Stimulated activated naive B cell treated with anti-CD40 and anti-IgM and Interleukin-4, amounts not matched to agents 10 μg/mL and 1 μg/mL and 100 μg/mL, for 72 hours (primary cell): Measurements from ENCODE around the gene GDPD3.

Experiments
- ATAC-seq, 2 donors: fragments of 150-1000 bp; cut with Tn5 transposase; replicated peaks; 2 replicates each; pipeline ENCODE4 v1.10.0; 2021; ENCODE audit warnings: moderate library complexity in 1 of 2
- DNase-seq: peaks from one replicate; pipeline ENCODE4 v3.0.0; 2021
- H3K27ac Mint-ChIP-seq: one replicate; pipeline ENCODE4 v1.8.0; 2022; ENCODE audit warnings: mild to moderate bottlenecking, mixed read lengths
- H3K27me3 Mint-ChIP-seq, 2 donors: one replicate each; pipeline ENCODE4 v1.8.0; 2022; ENCODE audit warnings: mixed read lengths in 2 of 2
- H3K36me3 Mint-ChIP-seq, 2 donors: one replicate each; pipeline ENCODE4 v1.8.0; 2022; ENCODE audit warnings: mixed read lengths in 2 of 2, mild to moderate bottlenecking in 1 of 2
- H3K4me1 Mint-ChIP-seq, 2 donors: one replicate each; pipeline ENCODE4 v1.8.0; 2022; ENCODE audit warnings: mixed read lengths in 2 of 2, mild to moderate bottlenecking in 1 of 2
- H3K4me3 Mint-ChIP-seq, 2 donors: one replicate each; pipeline ENCODE4 v1.8.0; 2022; ENCODE audit warnings: mild to moderate bottlenecking in 2 of 2, mixed read lengths in 2 of 2, moderate library complexity in 1 of 2
- H3K9me3 Mint-ChIP-seq, 2 donors: one replicate each; pipeline ENCODE4 v1.8.0; 2022; ENCODE audit warnings: mixed read lengths in 2 of 2, mild to moderate bottlenecking in 1 of 2

GDPD3 gene

GRCh38 chr16:30068333-30068732, 45.0 kb downstream of the GDPD3 start:
- Mint-ChIP-seq H3K4me3 (peak overlapping the region in 1 of 2 donors; percentile 29), H3K4me1 (peaks cover 26 to 47% of the 10 kb centered on the region in 2 donors), H3K9me3 (no peaks in the 10 kb centered on the region), H3K27me3 (no peaks in the 10 kb centered on the region), H3K27ac (peak overlapping the region; percentile 62), H3K36me3 (peaks cover 55 to 66% of the 10 kb centered on the region in 2 donors)
- ATAC-seq (no peak), DNase-seq (no peak)

GRCh38 chr16:30067584-30067916, 45.8 kb downstream of the GDPD3 start:
- H3K4me3 Mint-ChIP-seq, result peak overlapping the region; percentile 89 to 95
- DNase-seq, result no peak
- H3K9me3 Mint-ChIP-seq, result no peaks in the 10 kb centered on the region
- H3K4me1 Mint-ChIP-seq, result peaks cover 27 to 48% of the 10 kb centered on the region in 2 donors
- H3K36me3 Mint-ChIP-seq, result peaks cover 55 to 65% of the 10 kb centered on the region in 2 donors
- H3K27ac Mint-ChIP-seq, result peak overlapping the region; percentile 99
- ATAC-seq, result no peak
- no peaks in the 10 kb centered on the region for H3K27me3 Mint-ChIP-seq

GRCh38 chr16:30066761-30067583, 46.4 kb downstream of the GDPD3 start:
- no peaks in the 10 kb centered on the region for H3K27me3 Mint-ChIP-seq

GRCh38 chr16:30065943-30066760, 47.2 kb downstream of the GDPD3 start:
- DNase-seq (no peak), ATAC-seq (no peak)
- H3K9me3 Mint-ChIP-seq, result no peaks in the 10 kb centered on the region
- peak overlapping the region; percentile 89 to 95 for H3K4me3 Mint-ChIP-seq
- no peaks in the 10 kb centered on the region for H3K27me3 Mint-ChIP-seq
- H3K27ac Mint-ChIP-seq, result peak overlapping the region; percentile 99
- peaks cover 28 to 49% of the 10 kb centered on the region in 2 donors for H3K4me1 Mint-ChIP-seq
- peaks cover 46 to 55% of the 10 kb centered on the region in 2 donors for H3K36me3 Mint-ChIP-seq

More at GRCh38 chr16:30066761-30067583, 46.4 kb downstream of the GDPD3 start:
- Mint-ChIP-seq H3K27ac (peak overlapping the region; percentile 99), H3K4me1 (peaks cover 27 to 48% of the 10 kb centered on the region in 2 donors), H3K9me3 (no peaks in the 10 kb centered on the region), H3K36me3 (peaks cover 53 to 61% of the 10 kb centered on the region in 2 donors), H3K4me3 (peak overlapping the region; percentile 89 to 95)
- no peak for ATAC-seq
- DNase-seq, result no peak

GRCh38 chr16:30065102-30065942, 48.0 kb downstream of the GDPD3 start, which contains the start of gene ALDOA:
Gene ALDOA, plus strand, starts transcription at chr16:30065760. Its CDS starts 1,138 bp downstream, at chr16:30066898.
- peak within 1 kb of the TSS; percentile 99 for H3K27ac Mint-ChIP-seq
- H3K4me1 Mint-ChIP-seq, result peaks cover 34 to 54% of the 10 kb centered on the region in 2 donors
- no peaks in the 10 kb centered on the region for H3K27me3 Mint-ChIP-seq
- peak; percentile 85 to 88 for ATAC-seq
- peak within 1 kb of the TSS; percentile 89 to 95 for H3K4me3 Mint-ChIP-seq
- no peaks in the 10 kb centered on the region for H3K9me3 Mint-ChIP-seq
- peaks cover 39 to 53% of the 10 kb centered on the region in 2 donors for H3K36me3 Mint-ChIP-seq
- peak; percentile 95 for DNase-seq

GRCh38 chr16:30064729-30065101, 48.6 kb downstream of the GDPD3 start:
- peaks cover 35 to 47% of the 10 kb centered on the region in 2 donors for H3K36me3 Mint-ChIP-seq

GRCh38 chr16:30063893-30064728, 49.2 kb downstream of the GDPD3 start:
- no peaks in the 10 kb centered on the region for H3K27me3 Mint-ChIP-seq
- peaks cover 29 to 41% of the 10 kb centered on the region in 2 donors for H3K36me3 Mint-ChIP-seq
- peak overlapping the region; percentile 89 to 95 for H3K4me3 Mint-ChIP-seq
- H3K4me1 Mint-ChIP-seq, result peaks cover 29 to 42% of the 10 kb centered on the region in 2 donors
- H3K9me3 Mint-ChIP-seq, result no peaks in the 10 kb centered on the region
- H3K27ac Mint-ChIP-seq, result peak overlapping the region; percentile 99
- ATAC-seq (peak; percentile 49 to 51), DNase-seq (peak; percentile 67)

More at GRCh38 chr16:30064729-30065101, 48.6 kb downstream of the GDPD3 start:
- Mint-ChIP-seq H3K4me3 (peak overlapping the region; percentile 89 to 95), H3K4me1 (peaks cover 33 to 48% of the 10 kb centered on the region in 2 donors), H3K27me3 (no peaks in the 10 kb centered on the region), H3K27ac (peak overlapping the region; percentile 99), H3K9me3 (no peaks in the 10 kb centered on the region)
- ATAC-seq (peak in 1 of 2 donors; percentile 2), DNase-seq (no peak)

GRCh38 chr16:30063278-30063892, 50.0 kb downstream of the GDPD3 start:
- peaks cover 22 to 33% of the 10 kb centered on the region in 2 donors for H3K36me3 Mint-ChIP-seq
- peaks cover 25 to 35% of the 10 kb centered on the region in 2 donors for H3K4me1 Mint-ChIP-seq
- no peaks in the 10 kb centered on the region for H3K9me3 Mint-ChIP-seq
- peak overlapping the region; percentile 89 to 95 for H3K4me3 Mint-ChIP-seq
- DNase-seq (no peak), ATAC-seq (no peak)
- H3K27me3 Mint-ChIP-seq, result no peaks in the 10 kb centered on the region
- peak overlapping the region; percentile 99 for H3K27ac Mint-ChIP-seq

GRCh38 chr16:30060836-30061554, 52.3 kb downstream of the GDPD3 start:
- Mint-ChIP-seq H3K4me1 (peaks cover 14 to 18% of the 10 kb centered on the region in 2 donors), H3K27me3 (no peaks in the 10 kb centered on the region), H3K36me3 (peaks cover 6 to 15% of the 10 kb centered on the region in 2 donors), H3K9me3 (no peaks in the 10 kb centered on the region), H3K4me3 (no peak overlapping the region), H3K27ac (no peak overlapping the region)
- ATAC-seq (no peak), DNase-seq (no peak)

- no peaks in the 10 kb centered on the region for H3K27me3 Mint-ChIP-seq
- H3K9me3 Mint-ChIP-seq, result no peaks in the 10 kb centered on the region
- no peak overlapping the region for H3K4me3 Mint-ChIP-seq
- DNase-seq, result no peak
- H3K4me1 Mint-ChIP-seq, result peaks cover 14 to 19% of the 10 kb centered on the region in 2 donors
- H3K36me3 Mint-ChIP-seq, result peaks cover 1 to 10% of the 10 kb centered on the region in 2 donors
- no peak for ATAC-seq
- no peak overlapping the region for H3K27ac Mint-ChIP-seq
Measured at GRCh38 chr16:30060346-30060745, 53.0 kb downstream of the GDPD3 start.

GRCh38 chr16:30054959-30055553, 58.3 kb downstream of the GDPD3 start:
- peak; percentile 65 to 71 for ATAC-seq
- peaks cover 20 to 26% of the 10 kb centered on the region in 2 donors for H3K4me1 Mint-ChIP-seq
- H3K4me3 Mint-ChIP-seq, result no peak overlapping the region
- H3K9me3 Mint-ChIP-seq, result no peaks in the 10 kb centered on the region
- H3K27ac Mint-ChIP-seq, result no peak overlapping the region
- H3K36me3 Mint-ChIP-seq, result no peaks in the 10 kb centered on the region
- DNase-seq, result no peak
- H3K27me3 Mint-ChIP-seq, result no peaks in the 10 kb centered on the region
